GM21423 (cell line): ENCODE measurements around the gene PLEK2.
"Not testable (repeated sequence)": the region's sequence is repeated elsewhere in the genome, so short reads cannot be mapped to it uniquely, and the experiment has no call there.

ENCODE experiments used
- ATAC-seq: cut with Tn5 transposase; IDR thresholded peaks from one replicate; pipeline ENCODE4 v1.9.1; 2021; ENCODE audit warnings: mild to moderate bottlenecking, moderate library complexity; ENCODE audit not compliant: unreplicated experiment

The PLEK2 gene

DNA sequence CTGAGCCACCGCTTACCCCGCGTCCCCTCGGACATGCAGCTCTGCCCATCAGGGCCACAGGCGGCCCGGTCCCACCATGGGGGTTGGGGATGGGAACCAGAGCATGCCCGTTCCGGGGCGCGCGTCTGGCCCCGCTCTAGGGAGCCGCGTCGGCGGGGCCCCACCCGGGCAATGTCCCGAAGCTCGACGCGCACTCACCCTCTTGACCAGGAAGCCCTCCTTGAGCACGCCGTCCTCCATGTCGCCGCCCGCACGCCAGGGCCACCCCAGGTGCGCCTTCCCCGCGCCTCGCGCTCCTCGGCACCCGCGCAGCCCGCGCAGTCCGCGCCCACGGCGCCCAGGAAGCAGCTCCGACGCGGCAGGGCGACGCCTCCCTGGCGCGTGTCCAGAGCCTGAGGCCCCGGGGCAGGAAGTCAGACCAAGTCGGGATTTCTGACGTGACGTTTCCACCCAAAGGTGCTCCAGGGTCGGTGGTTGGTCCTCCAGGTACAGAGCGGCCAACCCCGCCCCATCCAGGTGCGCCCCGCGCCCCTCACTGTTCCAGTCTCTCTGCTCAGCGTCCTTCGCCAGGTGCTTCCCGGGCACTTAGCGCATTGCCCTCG is at the start of gene PLEK2:
TSS of gene PLEK2 (minus strand) at position 346 of the 602 bp plus-strand sequence. CDS start at position 240, 106 bp downstream.
- ATAC-seq = no peak

DNA sequence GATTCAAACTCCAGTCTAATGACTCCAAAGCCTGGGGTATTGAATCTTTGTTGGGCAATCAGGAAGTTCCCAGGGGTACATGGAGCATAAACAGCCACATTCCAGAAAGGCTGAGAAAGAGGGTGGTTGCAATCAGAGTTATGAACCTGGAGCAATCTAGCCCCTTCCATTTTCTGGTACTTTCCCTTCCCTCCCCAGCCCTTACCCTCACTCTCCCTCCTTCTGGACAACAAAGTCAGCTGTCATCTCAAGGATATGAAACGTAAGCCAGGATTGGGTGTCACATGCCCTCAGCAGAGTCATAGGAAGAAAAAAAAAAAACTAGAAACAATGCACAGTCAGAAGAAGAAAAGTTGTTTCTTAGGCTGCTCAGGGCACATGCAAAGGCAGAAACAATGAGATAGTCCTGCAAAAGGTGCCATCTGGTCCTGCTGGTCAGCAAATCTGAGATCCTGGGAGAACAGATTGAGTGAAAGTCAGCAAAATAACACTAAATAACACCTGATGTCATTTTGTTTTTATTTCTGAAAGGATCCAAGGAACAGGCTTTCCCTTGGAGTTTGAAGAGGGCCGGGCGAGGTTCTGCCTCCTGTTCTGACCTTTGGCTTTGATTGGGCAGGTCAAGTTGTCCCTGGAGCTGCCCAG is 49.5 kb upstream of the PLEK2 start:
- ATAC-seq = no peak

DNA sequence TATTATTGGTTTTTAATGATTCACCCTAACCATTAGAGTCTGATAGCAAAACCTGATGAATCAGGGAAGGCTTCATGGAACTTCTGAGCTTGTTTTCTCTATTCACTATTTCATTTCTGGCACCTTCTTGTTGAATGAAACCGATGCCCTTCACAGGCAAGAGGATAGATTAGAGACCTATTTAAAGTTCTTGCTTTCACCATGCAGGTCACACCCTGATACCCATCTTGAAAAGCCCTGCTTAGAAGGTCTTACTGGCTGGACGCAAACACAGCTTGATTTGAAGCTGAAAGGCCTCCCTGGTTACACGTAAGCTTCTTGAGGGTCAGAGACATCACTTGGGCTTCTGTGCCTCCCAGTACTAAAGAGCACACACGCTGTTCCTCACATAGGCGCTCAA is 47.4 kb upstream of the PLEK2 start:
- no peak for ATAC-seq

GRCh38 chr14:67457782-67458181 is 45.8 kb upstream of the PLEK2 start:
- ATAC-seq = no peak

- no peak for ATAC-seq
These were observed 44.8 kb upstream of the PLEK2 start for GRCh38 chr14:67456732-67457131.

- no peak for ATAC-seq
These were observed 41.8 kb upstream of the PLEK2 start for GRCh38 chr14:67453575-67454300.

DNA sequence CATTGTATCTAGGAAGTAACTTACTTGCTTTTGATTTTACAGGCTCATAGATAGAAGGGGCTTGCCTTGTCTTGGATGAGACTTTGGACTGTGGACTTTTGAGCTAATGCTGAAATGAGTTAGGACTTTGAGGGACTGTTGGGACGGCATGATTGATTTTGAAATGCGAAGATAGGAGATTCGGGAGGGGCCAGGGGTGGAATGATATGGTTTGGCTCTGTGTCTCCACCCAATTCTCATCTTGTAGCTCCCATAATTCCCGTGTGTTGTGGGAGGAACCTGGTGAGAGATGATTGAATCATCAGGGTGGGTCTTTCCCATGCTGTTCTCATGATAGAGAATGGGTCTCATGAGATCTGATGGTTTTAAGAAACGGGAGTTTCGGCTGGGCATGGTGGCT is 39.7 kb upstream of the PLEK2 start:
- not testable (repeated sequence) for ATAC-seq

GRCh38 chr14:67449096-67449495 is 37.1 kb upstream of the PLEK2 start:
- ATAC-seq = no peak

DNA sequence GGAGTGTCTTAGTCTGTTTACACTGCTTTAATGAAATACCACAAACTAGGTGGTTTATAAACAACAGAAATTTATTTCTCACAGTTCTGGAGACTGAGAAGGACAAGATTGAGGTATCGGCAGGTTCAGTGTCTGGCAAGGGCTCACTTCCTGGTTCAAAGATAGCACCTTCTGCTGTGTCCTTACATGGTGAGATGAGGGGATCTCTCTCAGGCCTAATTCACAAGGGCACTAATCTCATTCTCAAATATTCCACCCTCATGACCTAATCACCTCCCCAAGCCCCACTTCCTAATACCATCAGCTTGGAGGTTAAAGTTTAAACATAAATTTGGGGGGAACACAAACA is 35.0 kb upstream of the PLEK2 start:
- no peak for ATAC-seq

DNA sequence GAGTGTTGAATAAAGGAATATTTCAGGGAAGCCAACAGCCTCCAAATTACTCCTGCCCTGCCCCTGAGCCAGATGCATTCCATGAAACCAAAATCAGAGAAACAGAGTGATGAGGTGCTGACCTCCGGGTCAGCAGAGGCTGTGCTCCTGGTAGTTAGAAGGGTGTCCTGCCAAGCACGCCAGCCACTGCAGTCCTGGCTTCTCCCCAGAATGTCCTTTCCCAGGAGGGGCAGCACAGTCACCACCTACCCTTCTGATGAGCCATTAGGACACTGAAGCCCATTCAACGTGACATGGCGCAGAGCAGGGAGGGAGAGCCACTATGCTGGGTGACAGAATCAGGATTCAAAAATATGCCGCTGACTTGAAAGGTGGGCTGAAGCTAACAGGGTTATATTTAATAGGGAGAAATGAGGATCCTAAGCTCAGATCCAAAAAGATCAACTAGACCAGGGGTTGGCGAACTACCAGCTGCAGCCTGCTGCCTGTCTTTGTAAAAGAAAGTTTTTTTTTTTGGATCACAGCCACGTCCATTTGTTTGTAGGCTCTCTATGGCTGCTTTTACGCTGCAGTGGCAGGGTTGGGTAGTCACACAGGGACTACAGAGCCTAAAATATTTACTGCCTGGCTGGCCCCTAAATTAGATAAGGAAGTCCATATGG is 34.5 kb upstream of the PLEK2 start:
- no peak for ATAC-seq

DNA sequence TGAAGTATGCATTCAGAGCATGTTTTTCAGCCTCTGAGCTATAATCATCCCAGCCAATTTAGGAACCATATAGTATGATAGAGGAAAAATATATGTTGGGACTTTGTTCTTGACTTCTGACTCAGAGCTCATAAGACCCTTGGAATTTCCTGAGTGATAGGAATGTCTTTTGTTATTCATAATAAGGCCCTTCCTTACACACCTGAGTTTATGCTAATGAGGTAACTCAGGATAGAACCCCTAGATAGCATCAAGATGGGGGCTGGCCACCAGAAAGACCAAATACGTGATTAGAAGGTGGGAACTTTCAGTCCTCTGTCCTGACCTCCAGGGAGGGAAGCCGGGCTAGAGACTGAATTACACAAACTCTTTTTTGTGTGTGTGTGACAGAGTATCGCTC is 32.4 kb upstream of the PLEK2 start:
- no peak for ATAC-seq

DNA sequence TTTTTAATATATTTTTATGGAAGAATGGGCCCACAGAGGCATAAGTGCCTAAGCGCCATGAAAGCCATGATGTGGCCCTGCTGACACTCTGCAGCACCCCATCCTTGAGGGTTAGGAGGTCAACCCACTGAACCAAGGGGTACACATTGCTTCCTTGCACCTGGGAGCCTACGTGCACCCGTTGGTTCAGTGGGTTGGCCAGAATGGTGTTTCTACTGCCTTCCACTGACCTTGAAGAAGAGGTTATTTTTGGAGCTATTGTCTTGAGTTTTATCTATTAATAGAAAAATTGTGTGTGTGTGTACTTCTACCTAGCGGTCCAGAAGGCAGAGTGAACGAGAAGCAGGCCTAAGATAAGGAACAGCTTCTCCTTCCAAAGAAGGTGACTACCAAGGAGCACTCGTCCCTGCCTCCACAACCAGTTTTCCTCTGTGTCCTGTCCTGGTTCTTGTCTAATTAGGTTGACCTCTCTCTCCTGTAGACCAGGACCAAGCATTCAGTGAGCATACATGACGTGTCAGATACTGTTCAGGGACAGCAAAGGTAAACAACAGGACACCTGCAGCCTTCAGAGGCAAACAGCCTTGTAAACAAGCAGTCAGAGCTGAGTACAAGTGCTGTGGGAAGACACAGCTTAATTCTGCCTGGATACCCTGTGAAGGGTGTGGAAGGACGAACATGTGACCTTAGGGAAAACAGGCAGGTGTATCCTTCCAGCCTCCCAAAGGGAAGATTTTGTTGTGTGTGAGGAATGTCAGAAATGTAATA is 30.4 kb upstream of the PLEK2 start:
- no peak for ATAC-seq

- ATAC-seq = no peak
These were observed 29.7 kb upstream of the PLEK2 start for GRCh38 chr14:67441672-67442071.

DNA sequence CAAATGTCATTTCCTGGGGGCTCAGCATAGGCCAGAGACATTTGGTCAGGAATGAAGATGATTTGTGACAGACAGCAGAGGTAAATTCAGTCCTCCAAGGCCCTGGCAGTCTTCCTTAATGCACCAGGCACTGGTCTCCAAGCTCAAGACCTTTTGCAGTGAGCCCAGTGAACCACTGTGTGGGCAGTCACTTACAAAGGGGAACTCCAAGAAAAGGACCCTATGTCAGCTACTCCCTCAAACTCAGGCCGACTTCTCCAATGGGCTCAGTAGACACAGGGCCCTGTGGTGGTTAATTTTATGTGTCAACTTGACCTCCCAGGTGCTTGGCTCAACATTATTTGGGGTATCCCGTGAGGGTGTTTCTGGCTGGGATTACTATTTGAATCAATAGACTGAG is 29.3 kb upstream of the PLEK2 start:
- ATAC-seq = no peak

DNA sequence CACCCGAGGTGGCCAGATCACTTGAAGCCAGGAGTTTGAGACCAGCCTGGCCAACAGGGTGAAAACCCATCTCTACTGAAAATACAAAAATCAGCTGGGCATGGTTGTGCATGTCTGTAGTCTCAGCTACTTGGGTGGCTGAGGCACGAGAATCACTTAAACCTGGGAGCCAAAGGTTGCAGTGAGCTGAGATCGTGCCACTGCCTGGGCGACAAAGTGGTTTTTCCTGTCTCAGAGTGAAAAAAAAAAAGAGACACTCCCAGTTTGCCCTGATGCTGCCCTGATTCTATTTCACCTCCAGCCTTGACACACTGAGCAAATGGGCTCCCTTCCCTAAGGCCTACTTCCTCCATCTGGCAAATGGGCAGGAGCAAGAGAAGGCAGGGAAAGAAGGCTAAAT is 28.5 kb upstream of the PLEK2 start:
- no peak for ATAC-seq

GRCh38 chr14:67438969-67439368 is 27.0 kb upstream of the PLEK2 start:
- no peak for ATAC-seq

DNA sequence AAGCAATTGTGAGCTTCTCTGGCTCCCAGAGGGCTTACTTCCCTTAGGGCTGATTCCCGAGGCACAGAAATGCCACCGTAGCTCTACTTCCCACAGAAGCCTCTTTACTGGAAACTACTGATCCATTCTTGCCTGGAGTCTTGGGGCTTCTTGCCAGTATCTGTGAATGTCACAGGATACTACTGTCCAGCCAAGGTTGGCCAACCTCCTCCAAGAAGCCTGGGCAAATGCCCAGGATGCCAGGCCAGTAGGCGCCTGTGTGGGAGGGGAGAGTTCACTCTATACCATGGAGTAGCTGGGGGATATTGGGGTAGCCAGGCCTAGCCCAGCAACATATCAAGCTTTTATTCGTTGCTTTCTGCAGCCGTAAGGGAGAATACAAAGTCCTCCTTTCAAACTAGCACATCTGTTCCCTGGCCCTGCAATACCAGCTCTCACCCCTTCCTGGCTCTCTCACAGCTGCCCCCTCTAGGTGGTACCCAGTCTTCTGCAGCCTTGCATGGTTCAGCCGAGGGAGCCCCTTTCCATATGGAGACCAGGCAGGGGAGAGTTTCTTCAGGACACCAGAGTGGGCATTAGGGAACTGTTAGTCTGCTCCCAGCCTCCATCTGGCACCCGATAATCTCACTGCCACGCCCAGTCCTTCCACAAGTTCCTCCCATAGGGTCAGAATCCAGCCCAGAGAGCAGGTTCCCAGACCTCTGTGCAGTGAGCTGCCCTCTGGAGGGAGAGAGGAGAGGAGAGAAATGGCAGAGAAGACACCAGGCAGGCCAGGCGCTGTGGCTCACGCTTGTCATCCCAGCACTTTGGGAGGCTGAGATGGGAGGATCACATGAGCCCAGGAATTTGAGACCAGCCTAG is 24.3 kb upstream of the PLEK2 start:
- no peak for ATAC-seq

DNA sequence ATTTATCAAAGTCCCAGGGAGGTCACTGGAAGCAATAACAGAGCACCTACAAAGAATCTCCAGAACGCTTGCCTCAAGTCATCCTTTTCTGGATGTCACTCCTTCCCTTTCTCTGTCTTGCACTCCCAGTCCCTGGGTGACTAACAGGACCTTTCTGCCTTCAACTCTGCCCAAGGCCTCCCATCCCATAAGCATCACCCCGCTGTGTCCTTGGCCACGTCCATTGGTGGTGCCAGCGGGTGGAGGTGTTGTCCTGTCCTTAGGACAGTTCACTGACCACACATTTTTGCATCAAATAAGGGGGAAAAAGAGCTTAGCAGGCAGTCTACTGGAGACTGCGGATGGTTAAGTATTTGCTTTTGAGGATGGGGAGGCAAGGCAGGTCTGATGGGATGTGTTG is 23.6 kb upstream of the PLEK2 start:
- no peak for ATAC-seq

DNA sequence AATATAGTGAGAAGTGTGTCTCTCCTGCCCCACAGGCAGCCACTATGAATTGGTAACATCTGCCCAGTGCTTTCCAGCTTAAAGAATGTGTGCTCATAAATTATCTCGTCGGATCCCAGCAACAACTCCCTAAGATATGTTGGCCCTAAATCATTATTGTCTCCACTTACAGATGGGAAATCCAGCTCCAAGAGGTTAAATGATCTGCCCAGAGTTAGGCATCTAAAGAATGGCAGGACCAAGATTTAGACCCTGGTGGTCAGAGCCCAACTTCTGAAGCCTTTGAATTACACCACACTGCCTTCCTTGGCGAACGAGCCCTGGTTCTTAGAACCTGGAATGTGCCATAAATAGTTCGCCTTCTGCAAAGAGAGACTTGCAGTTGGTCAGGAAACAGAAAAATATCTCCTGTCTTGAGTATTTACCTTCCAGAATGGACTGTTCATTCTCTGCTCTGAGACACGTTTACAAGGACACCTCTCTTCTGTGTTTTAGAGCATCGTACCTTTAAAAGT is 20.1 kb upstream of the PLEK2 start:
- no peak for ATAC-seq
